Uterus (tissue), 2 donors: ENCODE measurements around the gene PCDHGA11.

Experiments
- POLR2A ChIP-seq, 2 donors: fragments of 450-650 bp; IDR thresholded peaks; one replicate each; pipeline ENCODE4 v1.6.1; 2016; ENCODE audit warnings: antibody characterized with exemption in 2 of 2, mild to moderate bottlenecking in 1 of 2, moderate library complexity in 1 of 2
- TF ChIP-seq, protein P1 (sequence below), 4 experiments: fragments of 200-600 bp in 2 of 4; fragments of 450-650 bp in 2 of 4; sonication (generic) in 2 of 4; IDR thresholded peaks; one replicate each; pipeline ENCODE4 v1.5.1; 2016 to 2019; ENCODE audit warnings: antibody characterized with exemption in 4 of 4, mild to moderate bottlenecking in 2 of 4, moderate library complexity in 1 of 4

DNA sequence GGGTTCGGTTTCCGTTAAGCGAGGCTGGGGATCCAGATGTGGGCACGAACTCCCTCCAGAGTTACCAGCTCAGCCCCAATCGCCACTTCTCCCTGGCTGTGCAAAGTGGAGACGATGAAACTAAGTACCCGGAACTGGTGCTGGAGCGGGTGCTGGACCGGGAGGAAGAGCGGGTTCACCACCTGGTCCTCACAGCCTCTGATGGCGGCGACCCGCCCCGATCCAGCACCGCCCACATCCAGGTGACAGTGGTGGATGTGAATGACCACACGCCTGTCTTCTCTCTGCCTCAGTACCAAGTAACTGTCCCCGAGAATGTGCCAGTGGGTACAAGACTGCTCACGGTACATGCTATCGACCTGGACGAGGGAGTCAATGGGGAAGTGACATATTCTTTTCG is 37.5 kb upstream of the PCDHGA11 start:
- TF ChIP-seq, protein P1, sequence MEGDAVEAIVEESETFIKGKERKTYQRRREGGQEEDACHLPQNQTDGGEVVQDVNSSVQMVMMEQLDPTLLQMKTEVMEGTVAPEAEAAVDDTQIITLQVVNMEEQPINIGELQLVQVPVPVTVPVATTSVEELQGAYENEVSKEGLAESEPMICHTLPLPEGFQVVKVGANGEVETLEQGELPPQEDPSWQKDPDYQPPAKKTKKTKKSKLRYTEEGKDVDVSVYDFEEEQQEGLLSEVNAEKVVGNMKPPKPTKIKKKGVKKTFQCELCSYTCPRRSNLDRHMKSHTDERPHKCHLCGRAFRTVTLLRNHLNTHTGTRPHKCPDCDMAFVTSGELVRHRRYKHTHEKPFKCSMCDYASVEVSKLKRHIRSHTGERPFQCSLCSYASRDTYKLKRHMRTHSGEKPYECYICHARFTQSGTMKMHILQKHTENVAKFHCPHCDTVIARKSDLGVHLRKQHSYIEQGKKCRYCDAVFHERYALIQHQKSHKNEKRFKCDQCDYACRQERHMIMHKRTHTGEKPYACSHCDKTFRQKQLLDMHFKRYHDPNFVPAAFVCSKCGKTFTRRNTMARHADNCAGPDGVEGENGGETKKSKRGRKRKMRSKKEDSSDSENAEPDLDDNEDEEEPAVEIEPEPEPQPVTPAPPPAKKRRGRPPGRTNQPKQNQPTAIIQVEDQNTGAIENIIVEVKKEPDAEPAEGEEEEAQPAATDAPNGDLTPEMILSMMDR (IDR thresholded peaks at IDR 0.05): no peak
- no peak for TF ChIP-seq POLR2A (IDR thresholded peaks at IDR 0.05)
